HTR-8/SVneo (cell line): ENCODE measurements around the gene TBR1.

Experiments
- DNase-seq: peaks from one replicate; pipeline ENCODE4 v3.0.0; 2011; ENCODE audit warnings: low spot score, mixed read lengths; ENCODE audit not compliant: insufficient read length
- FAIRE-seq: peaks from 2 replicates; lab custom pipeline; 2011; peaks lifted over from hg19 to GRCh38; lab: Jason Lieb, UNC

The TBR1 gene

DNA sequence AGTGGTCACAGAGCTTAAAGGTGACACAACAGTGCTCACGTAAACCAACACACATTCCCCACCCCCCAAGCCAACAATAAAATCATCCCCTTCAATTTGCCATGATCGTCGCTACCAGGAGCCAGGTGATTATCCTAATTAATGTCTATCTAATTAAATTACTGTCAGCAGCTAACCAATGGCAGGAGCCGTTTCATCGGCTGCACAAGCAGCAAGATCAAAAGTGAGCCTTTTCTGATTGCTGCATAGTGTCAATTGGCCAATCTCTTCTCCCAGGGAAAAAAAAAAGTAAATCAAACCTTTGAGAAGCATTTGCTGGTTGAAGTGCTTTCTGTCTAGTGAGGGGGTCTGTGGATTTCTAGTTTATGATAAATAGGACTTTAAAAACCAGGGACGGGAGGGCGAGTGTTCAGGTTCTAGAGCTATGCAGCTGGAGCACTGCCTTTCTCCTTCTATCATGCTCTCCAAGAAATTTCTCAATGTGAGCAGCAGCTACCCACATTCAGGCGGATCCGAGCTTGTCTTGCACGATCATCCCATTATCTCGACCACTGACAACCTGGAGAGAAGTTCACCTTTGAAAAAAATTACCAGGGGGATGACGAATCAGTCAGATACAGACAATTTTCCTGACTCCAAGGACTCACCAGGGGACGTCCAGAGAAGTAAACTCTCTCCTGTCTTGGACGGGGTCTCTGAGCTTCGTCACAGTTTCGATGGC, at the start of gene TBR1:
Gene TBR1, plus strand, starts transcription at position 311 of the 721 bp plus-strand sequence. Its CDS starts 114 bp downstream, at position 425.
- FAIRE-seq = no peak
- no peak for DNase-seq

GRCh38 chr2:161367675-161368074, 48.4 kb upstream of the TBR1 start:
- FAIRE-seq (no peak), DNase-seq (no peak)

DNA sequence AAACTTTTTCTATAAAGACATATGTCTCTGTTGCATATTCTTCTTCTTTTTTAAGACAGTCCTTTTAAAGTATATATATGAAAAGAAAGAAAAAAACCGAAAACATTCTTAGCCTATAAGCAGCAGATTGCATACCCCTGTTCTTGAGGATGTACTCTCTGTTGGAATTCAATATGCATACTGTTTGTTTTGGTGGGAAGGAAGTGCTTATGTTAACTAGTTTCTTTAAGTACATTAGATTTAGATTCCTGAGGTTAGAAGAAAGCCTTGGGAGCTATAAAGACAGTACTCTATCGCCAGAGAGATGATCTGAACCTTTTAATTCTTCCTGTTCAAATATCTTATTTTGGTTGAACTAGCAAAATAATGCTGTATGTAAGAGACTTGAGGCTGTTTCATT, 46.8 kb upstream of the TBR1 start:
- DNase-seq (no peak), FAIRE-seq (no peak)

- DNase-seq (no peak), FAIRE-seq (no peak)
Observed at GRCh38 chr2:161370981-161371380, 45.1 kb upstream of the TBR1 start.

DNA sequence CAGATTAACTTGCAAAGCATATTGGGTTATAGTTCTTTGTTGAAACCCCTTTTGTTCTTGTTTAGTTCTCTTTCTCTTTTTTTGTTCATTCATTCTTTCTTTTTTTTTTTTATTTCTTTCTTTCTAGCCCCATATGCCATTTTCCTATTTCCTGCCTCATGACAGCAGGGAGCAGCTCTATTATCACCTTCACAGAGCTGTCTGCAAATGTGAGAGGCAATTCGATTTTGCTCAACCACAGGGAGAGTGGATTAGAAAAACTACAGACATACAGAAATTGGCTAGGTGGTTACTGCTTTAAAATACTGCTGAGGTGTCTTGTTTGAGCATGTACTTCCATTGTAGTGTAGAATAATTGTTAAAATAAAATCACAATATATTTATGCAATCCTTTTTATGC, 44.2 kb upstream of the TBR1 start:
- FAIRE-seq = no peak
- no peak for DNase-seq

- FAIRE-seq = no peak
- no peak for DNase-seq
Observed at GRCh38 chr2:161373942-161374341, 42.2 kb upstream of the TBR1 start.

- FAIRE-seq = no peak
- DNase-seq = no peak
Observed at GRCh38 chr2:161374446-161374845, 41.7 kb upstream of the TBR1 start.

DNA sequence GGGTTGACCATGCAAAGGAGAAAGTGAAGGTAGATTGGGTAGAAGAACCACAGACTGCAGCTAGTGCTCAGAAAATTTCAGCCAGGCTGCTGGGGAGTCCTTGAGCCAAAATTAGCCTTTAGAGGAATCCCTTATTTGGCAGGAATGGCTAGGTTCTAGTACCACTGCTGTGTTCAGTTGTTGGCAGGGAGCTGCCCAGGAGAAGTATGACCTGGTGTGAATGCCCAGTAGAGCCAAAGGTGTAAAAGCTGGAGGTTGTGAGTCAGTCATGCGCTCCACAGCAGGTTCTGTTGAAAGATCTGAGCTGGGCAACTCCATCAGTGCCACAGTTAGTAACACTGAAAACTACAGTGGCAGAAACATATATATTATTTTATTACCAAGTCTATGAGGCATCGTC, 36.4 kb upstream of the TBR1 start:
- DNase-seq (no peak), FAIRE-seq (no peak)

DNA sequence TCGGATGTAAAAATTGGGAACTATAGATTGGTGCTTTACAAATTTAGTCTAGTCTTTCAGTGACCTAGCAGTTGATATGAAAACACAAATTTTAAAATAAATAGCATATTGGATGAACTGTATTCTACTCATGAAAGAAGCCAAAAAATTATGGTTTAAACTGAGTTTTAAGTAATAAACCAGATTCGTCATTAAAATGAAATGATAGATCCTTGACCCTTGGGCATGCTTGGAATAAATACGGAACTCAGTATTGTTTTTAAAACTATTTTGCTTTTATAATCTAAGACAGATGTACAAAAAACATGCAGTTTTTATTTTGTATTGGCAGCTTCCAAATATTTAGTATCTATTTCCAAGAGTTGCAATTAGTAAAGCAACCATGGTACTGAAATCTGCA, 34.6 kb upstream of the TBR1 start:
- DNase-seq = no peak
- no peak for FAIRE-seq

DNA sequence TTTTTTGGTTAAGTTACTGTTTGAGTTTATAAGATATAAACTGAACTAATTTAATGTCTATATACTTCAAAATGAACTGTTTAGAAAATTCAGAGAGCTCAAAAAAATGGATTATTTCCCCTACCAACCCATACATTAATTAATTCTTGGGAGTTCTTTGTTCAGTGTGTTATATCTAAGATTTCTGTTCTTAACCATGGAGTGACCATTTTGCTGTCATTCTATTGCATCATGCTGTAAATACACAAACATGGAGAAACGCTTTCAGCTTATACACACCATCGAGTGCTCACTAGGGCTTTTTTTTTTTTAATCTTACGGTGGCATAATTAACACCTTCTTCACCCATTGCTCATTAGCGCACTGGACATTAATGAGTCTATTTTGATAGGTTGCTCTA, 33.4 kb upstream of the TBR1 start:
- no peak for FAIRE-seq
- no peak for DNase-seq

DNA sequence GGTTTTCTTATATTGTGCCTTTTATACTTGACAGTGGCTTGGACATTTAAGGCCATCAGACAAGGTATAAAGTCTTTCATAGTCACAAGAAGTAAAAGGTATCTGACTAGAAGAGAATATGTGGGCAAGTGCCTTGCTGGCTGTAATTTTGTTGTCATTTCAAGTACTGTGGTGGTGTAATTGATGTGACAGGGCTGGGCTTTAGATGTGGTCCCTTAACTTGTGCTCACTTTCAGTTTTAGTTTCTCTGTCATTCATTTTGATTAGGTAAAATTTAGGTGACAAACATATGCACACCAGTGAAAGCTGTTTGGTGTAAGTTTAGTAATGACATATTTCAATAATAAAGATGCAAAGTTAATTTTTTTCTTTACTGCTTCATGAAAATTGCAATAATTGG, 31.2 kb upstream of the TBR1 start:
- FAIRE-seq = no peak

GRCh38 chr2:161386228-161386824, 29.8 kb upstream of the TBR1 start:
- DNase-seq (no peak), FAIRE-seq (no peak)

More for the DNA sequence above, 31.2 kb upstream of the TBR1 start:
- no peak for DNase-seq

- FAIRE-seq (no peak), DNase-seq (no peak)
Observed at GRCh38 chr2:161388146-161388779, 27.8 kb upstream of the TBR1 start.

- FAIRE-seq = no peak
- DNase-seq = no peak
Observed at GRCh38 chr2:161391737-161392506, 24.2 kb upstream of the TBR1 start.

GRCh38 chr2:161400076-161400475, 16.0 kb upstream of the TBR1 start:
- no peak for FAIRE-seq
- no peak for DNase-seq

GRCh38 chr2:161402297-161402696, 13.8 kb upstream of the TBR1 start:
- FAIRE-seq = no peak
- DNase-seq = no peak

DNA sequence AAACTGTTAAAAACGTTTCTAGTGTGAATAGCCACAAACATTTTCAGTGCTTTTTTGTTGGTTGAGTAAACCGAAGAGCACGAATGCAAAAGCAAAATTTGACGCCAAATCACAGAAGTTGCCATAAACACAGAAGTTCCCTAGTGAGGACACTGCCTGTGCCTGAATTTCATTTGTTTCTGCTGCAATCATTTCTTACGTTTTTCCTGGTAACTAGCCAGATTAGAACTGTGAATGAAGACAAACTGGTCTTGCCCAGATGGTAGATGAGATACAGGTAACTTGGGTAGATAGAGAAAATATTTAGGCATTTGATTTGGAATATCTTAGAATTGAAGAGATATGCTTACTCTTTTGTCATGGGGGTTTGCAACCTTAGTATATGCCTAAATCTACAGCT, 9.8 kb upstream of the TBR1 start:
- FAIRE-seq = no peak

DNA sequence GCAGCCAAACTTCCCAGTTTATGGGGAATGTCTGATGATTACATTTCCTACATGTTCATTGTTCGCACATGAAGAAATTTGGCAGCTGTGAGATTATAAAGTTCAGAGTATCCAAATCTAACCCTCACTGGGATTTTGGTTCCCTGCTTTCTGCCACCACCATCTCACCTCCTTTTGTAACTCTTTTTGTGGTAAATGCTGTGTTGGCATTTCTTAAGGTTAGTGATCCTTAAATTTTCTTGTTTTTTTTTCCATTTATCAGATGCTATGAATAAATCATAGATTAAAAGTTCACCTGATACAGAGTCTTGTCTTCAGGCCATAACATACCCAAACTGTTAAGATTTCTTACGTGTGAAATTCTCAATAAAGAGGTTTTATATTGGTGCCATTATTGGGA, 8.5 kb upstream of the TBR1 start:
- FAIRE-seq (no peak), DNase-seq (no peak)

More for the DNA sequence above, 9.8 kb upstream of the TBR1 start:
- DNase-seq = no peak

DNA sequence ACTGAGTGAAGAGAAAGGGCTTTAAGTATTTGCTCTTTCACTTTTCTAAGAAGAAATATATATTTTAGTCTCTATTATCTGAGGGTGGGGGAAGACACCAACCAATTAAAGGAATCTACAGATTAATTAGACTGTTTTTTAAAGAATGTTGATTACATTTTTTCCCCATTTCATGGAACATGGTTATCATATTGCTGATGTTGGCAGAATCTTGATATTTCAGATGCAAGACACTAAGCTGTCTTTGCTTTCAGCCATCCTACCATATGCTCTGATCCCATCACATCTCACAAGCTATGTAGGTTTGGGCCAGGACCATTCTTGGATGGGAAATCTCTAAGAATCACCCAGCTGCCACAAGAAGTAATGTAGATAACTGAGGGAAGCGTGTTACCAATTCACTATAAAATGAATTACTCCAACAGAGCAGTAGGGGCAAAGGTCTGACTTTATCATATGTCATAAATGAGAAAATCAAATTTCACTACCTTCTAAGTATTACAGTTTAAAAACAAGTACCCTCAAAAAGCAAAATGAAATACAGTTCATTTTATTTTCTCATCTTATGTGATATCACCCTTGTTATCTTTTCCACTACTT, 6.7 kb upstream of the TBR1 start:
- FAIRE-seq (no peak), DNase-seq (no peak)

- DNase-seq (no peak), FAIRE-seq (no peak)
Observed at GRCh38 chr2:161412346-161412745, 3.8 kb upstream of the TBR1 start.
